Measurements from ENCODE around the gene SLC12A8.
"Not testable (repeated sequence)": the region's sequence is repeated elsewhere in the genome, so short reads cannot be mapped to it uniquely, and the experiment has no call there.

SLC12A8 gene

DNA sequence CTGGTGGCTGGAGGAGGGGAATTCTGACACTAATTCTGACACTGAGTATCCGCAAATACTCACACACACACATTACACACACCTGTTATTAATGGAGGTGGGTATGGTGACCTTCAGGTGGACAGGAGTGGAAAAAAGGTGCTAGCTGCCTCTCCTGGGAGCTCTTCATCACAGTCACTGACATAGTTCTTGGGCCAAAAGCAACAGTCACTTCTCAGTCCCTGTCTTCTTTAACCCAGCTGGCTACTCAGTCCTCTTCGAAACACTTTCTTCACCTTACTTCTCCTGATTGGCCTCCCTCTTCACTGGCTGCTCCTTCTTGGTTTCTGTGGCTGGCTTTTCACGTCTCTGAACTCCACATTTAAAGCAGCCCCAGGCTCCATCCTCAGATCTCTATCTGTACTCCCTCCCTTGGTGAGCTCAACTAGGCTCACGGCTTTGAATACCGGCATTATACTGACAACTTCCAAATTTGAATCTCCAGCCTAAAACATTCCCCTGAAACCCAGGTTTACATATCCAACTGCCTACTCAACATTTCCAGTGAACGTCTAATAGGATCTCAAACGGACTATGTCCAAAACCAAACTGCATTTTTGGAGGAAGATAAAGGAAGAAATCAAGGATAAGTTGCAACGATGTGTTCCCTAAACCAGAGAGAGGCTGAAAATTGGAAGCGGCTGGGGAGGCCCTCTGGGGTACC, 103.6 kb downstream of the SLC12A8 start:
- no peak for DNase-seq

DNA sequence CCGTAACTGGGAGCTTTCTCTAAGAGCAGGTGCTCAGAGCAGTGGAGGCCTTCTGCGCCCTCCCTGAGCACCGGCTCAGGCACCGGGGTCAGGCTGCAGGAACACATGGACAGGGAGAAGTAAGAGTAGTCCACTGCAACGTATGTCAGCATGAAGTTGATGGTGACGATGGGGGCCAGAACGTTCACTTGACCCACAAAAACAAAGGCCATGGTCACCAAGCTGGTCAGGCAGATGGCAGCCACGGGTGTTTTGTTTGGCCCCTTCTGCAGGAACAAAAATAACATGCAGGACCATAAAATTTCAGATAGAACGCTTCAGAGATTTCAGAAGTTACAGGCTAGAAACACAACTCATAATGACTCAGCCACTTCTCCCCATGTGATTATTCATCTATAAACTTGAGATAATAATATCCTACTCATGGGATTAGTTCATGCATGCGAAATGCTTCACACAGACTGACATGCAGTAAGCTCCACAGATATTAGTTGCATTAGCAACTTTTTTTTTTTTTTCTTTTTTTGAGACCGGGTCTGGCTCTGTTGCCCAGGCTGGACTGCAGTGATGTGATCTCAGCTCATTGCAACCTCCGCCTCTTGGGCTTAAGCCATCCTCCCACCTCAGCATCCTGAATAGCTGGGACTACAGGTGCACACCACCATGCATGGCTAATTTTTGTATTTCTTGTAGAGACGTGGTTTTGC, 104.5 kb downstream of the SLC12A8 start:
- no peak for DNase-seq

DNA sequence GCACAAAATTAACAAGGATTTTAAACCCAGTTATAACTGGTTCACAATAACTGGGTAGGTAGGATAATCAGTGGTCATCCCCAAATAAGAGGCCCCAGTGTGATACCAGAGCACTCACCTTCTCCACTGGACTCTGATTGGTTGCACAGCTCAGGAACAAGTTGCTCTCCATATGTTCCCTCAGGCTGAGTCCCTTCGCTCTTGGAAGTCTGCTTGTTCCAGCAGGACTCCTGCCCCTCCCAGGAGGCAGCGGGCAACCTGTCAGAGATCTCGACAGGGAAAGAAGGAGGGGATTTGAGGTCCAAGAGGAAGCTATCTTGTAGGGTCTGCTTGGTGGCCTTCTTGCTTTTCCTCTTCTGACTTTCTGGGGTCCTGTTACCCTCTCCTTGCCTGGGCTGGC, 105.2 kb downstream of the SLC12A8 start:
- DNase-seq, result no peak

DNA sequence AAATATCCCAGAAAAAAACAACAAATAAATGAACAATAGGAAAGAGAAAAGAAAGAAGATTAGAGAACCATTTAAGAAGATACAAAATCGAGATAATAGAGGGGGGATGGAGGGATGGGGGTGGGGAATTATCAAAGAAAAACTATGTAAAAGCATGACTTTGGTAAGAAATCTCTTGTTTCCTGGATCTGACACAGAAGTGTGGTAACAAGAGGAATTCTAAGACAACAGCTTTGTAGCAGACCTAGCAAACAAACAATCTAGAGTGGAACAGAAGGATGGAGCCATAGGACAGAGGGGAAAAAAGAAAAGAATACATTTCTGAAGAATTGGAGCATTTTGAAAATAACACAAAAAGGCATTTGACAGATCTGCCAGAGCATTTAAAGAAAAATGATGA, 107.4 kb downstream of the SLC12A8 start:
- no peak for DNase-seq

DNA sequence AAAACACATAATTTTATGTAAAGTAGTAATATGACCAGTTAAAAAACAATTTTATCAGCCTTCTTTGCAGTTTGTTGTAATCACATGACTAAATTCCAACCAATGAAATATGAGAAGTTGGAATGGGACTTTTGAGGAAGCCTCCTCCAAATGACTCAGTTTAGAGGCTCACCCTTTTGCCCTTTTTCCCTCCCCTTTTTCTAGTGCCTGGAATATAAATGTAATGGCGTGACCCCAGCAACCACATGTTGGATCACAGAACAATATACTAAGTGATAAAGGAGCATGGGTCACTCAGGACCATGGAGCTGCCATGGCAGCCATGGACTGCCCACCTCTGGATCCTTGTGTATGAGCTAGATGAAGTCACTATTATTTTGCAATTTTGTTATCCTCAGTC, 107.9 kb downstream of the SLC12A8 start:
- no peak for DNase-seq

DNA sequence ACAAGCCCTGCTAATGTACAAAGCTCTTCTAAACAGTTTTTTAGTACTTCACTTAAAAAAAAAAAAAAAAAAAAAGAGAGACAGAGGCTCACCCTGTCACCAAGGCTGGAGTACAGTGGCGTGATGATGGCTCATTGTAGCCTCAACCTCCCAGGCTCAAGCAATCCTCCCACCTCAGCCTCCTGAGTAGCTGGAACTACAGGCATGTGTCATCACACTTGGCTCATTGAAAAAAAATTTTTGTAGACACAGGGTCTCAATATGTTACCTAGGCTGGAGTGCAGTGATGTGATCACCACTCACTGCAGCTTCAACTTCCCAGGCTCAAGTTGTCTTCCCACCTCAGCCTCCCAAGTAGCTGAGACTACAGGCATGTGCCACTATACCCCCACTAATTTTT, 109.1 kb downstream of the SLC12A8 start:
- no peak for DNase-seq

DNA sequence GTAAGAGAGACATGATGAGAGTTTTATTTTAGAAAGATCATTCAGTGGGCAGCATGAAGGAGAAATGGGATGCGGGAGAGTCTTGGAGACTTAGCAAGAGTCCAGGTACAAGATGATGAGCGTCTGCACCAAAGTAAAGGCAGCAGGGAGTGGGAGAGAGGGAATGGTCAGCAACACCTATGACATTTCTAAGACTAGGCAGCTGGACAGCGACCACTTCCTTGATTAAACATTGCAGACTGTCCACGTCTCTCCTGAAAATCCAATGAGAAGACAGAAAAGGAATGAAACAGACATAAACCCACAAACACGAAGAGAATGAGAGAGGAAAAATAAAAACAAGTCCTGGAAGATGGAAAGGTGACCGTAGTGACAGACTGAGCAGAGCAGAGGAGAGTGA, 110.1 kb downstream of the SLC12A8 start:
- DNase-seq, result no peak

DNA sequence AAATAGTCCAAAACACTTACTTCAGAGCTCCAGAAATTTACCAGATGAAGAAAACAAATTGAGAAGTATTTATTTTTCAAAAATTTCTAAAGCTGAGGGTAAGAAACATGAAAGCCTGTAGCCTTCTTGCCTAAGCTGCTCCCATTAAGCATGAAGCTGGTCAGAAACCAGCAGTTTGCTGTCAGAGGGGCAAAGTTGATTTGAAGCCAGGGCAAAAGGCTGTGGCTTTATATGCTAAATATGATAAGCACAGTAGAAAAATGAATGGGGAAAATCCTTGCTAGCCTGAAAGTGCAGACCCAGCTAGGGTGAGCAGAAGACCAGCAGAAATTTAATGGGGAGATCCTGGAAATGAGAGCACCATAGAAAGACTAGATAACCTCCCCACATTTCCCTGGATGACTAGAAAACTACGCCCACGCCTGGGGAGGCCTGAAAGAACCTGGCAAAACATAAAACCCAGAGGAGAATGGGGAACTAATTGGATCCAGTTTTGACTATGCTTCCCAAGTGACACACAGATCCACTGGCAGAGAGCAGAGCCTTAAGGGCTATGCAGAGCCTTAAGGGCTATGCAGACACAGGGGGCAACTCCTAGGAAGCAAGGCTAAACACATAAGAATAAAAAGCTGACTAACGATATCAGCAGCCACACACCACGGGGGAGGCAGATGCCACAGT, 113.8 kb downstream of the SLC12A8 start:
- DNase-seq, result no peak

DNA sequence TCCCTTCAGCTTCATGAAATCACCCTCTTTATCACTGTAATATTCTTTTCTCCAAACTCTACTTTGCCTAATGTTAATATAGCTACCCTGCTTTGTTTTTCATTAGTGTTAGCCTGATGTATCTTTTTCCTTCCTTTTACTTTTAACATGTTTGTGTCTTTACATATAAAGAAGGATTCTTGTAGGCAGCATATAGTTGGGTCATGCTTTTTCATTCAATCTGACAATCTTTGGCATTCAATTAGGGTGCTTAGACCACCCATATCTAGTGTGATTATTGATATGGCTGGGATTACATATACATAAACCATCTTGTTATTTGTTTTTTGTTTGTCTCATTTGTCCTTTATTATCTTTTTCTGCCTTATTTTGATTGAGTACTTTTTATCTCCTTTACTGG, 121.9 kb downstream of the SLC12A8 start:
- no peak for DNase-seq

DNA sequence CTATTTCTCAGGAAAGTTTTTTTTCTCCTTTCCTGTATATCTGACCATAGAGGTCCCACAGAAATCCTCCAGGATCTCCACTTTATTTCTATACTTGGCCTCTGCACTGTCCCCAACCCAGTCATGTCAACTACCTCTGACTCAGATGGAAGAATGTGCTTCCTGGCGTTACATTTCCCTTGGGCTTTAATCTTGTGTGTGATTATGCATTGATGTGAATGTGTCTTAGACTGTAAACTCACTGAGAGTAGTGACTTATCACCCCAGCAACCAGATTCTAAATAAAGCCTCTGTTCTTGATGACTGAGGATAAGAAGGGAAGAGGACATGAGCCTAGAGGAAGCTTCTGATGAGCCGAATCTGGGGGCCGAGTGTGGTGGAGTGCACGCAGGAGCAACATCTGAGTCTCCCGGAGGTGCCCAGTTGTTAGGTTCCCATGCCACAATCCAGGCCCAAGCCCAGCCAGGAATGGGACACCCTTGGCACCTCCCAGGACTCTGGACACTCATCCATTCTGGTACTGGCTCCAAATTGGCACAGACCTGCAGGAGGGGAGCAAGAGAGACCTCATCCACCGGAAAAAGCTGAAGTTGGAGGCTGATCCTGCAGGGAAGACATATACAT, 124.7 kb downstream of the SLC12A8 start:
- DNase-seq, result no peak

DNA sequence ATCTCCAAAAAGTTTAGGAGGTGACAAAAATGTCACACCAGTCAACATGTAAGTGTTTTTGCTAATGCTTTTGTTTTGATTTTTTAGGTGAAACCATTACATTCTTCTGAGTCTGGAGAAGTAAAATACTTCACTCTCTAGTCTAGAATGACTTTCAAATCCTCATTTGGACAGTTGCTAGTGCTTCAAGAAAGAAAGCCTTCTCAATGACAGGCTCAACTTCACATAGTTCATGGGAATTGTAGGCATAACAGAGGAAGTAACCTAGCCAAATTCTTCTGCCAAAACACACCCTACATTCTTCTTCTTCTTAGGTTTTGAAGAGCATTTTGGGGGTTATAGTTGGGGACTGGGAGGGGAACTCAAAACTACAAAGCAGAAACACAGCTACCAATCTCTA, 127.4 kb downstream of the SLC12A8 start:
- no peak for DNase-seq

DNA sequence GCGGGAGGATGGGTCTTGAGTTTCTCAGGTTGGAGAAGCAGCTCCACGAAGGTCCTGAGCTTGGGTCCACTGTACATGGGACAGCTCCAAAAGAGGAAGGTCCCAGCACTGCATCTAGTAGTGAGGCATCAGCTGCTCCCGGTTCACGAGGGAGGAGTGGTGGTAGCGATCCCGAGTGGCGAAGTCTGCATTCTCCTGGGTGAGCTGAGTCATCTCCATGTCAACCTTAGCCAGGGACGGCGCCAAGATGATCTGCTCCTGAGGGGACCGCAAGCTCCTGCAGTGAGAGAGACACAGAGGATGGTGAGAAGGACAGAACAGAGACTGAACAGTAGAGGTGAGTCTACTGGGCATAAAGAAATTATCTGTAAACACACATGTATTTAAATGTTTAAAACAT, 128.8 kb downstream of the SLC12A8 start:
- no peak for DNase-seq

DNA sequence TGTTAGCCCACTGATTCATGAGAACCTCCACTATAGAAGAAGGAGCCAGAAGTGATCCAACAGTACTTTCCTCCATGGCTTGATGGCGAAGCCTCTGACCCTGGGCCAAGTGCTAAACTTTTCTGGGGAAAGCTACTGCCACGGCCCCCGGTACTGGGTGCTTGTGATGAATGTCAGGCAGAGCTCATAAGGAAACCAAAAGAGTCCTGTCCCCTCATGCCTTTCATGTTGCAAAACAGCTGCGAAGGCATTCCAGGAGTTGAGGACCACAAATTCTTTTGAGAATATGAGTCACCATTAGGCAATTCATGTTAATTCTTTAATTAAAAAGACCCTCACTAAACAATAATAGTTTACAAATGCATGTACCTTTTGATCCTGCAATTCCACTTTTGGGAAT, 130.2 kb downstream of the SLC12A8 start:
- not testable (repeated sequence) for DNase-seq

DNA sequence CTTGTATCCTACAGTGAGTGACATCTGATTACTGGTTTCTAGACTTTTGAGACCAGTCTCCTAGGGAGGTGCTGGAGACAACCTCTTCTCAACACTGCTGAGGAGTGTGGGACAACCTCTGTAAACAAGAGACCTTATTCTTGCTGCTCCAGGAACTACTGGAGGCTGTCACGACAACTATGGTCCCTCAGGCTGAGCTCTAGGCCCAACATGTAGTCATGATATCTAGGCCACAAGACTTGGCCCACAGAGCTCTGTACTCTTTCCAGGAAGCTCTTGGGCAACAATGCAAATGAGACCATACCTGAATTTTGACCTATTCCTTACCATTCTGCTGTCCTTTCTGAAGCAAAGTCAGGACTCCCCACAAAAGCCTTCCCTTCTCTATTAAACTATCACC, 132.5 kb downstream of the SLC12A8 start:
- DNase-seq, result no peak

DNA sequence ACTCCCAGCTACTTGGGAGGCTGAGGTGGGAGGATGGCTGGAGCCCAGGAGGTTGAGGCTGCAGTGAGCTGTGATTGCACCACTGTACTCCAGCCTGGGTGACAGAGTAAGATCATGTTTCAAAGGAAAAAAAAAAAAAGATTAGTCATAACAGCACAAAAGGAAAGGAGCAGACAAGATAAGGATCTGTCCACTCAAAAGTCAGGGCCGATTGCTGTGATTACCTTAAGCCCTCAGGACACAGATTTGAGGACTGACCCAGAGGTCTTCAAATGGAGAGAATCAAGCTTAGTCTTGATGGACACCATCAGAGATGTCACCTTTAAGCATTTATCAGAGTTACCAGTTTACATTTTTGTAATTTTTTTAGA, 132.9 kb downstream of the SLC12A8 start:
- no peak for DNase-seq

DNA sequence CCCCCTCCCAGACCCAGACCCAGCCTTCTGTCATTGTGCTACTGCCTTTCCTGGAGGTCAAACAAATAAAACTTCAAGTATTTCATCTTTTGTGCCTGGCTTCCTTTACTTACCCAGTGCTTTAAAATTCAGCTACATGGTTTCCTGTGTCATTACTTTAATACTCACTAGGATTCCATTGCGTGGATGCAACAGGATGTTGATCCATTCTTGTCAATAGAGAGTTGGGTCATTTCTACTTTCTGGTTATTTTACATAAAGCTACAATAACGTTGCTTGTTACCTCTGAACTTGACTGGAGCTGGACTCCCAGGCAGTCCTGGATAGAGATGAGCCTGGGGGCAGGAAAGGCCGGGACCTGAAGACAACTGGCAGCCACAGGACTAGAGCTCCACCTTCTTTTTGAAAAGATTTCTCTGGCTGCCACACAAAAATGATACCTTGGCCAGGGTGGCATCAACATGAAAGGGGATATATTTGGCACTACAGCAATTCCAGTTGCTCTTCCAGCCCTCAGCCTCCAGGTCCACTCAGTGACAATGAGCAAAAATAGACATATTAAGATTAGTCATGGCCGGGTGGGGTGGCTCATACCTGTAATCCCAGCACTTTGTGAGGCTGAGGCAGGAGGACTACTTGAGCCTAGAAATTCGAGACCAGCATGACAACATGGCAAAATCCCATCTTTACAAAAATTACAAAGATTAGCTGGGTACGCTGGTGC, 133.4 kb downstream of the SLC12A8 start:
- no peak for DNase-seq

DNA sequence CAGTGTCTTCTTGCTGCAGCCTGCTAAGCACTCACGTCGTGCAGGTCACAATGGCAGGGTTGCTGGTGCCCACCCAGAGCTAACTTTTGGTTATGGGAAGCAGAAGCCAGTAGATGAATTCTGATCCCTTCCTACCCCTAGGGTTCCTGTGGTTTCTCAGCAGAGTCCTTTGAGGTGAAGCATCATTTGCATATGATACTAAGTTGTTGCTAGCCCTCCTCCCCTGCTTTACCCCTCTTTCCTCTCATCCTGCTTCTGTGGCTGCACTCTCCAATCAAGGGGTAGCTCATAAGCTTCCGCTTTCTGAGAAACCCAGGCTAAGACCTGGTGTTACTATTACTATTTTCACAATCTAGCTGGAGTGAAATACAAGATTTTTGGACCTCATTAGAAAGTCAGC, 134.7 kb downstream of the SLC12A8 start:
- DNase-seq, result no peak

DNA sequence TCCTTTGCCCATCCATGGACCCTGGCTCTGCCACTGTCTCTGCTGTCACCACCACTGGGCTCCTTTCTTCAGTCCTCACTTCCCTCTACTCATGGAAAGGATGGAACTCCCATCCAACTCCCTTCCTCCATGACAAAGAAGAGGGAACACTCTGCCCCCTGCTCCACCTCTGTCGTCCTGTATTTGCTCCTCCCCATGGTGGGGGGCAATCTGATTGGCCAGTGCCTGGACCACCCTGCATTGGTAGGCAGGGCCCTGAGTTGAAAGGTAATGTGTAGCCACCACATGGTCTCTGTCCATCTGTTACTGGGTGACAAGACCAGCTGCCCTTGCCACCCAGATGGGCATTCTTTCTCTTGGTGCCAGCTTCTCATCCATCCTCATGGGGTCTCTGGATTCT, 136.1 kb downstream of the SLC12A8 start:
- DNase-seq, result no peak

DNA sequence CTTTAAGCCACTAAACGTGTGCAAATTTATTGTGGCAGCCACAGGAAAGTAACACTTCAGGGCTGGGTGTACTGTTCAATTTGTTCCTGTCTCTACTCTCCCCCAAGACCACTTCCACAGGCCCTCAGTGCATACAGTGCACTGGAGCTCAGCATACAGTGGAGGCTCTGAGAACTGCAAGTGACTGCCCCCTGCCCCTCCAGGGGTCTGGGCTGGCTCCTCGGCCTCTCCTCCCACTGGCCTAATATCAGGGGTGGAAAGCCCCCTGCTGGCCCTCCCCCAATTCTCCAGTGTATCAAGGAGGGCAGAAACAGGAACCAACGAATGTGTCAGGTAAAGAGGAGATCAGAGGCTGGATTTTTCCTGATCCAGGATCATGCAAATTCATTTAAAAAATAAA, 136.8 kb downstream of the SLC12A8 start:
- DNase-seq, result no peak

DNA sequence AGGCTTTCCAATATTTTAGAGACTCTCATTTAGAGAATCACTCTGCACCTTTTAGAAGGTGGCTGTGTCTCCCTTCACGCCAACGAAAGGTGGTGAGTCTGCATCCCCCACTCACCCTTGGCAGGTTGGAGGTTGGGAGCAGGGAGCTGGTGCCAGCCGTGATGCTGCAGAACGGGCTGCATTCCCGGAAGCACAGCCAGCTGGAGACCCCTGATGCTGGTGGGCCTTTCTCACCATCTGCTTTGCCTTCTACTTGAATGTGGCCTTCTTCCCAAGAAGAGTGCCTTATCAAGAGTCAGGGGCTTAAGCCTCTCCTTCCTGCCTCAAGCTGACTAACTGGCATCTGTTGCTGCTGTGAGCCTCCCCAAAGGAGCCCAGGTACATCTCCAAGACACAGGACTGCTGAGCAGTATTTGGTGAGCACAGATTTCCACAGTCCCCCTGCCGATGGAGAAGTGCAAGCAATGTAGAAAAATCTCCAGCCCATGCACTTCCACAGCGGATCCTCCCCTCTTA, 139.1 kb downstream of the SLC12A8 start:
- DNase-seq, result no peak

DNA sequence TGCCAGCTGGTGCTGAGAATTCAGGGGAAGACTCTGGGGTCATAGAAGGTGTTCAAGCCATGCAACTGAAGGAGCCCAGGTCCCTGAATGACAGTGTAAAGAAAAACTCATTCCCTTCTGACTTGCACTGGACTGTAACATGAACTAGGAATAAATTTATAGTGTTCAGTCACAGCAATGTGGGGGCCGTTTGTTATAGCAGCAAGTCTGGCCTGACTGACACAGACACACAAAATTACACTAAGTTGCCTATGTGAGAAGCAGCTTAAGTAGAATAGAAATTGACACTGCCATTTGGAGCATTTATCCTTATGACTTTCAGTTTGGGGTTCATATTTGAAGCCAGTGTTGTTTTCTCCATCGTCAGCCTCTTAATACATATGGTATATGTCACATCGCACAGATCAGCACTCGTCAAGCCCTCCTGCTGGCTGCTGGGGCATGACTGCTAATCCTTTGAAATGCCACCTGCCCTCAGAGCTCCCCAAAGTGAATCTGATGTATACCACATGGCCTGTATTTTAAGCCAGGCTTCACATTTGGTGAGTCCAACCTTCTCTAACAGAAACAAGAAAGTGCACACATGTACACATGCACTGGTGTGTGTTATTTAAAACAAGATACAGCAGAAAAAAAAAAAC, 139.7 kb downstream of the SLC12A8 start:
- DNase-seq, result no peak

DNA sequence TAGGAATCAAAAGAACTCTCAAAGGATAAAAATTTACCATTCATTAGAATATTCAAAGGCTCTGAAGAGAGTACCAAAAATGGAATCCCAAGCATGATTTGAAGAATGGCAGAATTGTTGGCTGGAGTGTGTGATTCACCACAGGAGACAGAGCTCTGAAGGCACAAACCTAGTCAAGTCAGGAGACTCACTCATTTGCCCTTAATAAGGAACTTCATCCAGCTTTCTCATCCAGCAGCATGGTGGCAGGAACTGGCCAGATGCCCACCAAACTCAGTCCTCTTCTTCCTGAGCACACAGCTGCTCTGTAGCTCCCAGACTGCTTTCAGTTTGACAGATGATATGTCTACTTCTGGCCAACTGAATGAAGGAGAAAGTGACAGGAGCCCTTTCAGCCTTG, 140.2 kb downstream of the SLC12A8 start:
- DNase-seq, result no peak
